ENCODE data around the gene P2RX3.

DNA sequence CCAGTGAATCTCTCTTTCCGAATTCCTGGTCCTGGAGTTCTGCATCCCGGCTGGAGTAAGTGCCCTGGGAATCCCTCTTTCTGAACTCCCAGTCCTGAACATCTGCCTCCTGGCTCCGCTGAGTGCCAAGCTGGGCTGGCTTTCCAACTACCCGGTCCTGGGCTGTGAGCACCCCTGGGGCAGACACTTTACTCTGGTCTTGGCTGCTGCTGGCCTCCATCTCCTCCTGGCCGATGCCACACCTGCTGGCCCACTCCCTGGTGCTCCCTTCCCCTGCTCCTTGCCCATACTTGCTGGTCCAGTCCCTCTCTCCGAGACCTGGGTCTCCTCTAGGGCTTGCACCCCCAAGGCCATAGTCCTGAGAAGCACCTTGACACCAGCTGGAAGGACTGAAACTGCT lies 28.1 kb upstream of the P2RX3 start:
- TF ChIP-seq CTCF (IDR thresholded peaks at IDR 0.05 in 4 of 5, conservative IDR thresholded peaks at IDR 0.05 in 1 of 5) (no peak), POLR2A (IDR thresholded peaks at IDR 0.05) (no peak)

Measured in gastrocnemius medialis (tissue), 4 donors.